ENCODE measurements around the gene AIFM2.
"Not testable (repeated sequence)": the region's sequence is repeated elsewhere in the genome, so short reads cannot be mapped to it uniquely, and the experiment has no call there.

The AIFM2 gene

GRCh38 chr10:70132098-70133029 lies at the start of gene AIFM2:
AIFM2 (minus strand) TSS chr10:70132825; CDS start chr10:70124084, 8,741 bp downstream.
- peak in 2 of 3 experiments; percentile 66 to 68 for DNase-seq

- DNase-seq = not testable (repeated sequence)
These were observed 46.6 kb upstream of the AIFM2 start for GRCh38 chr10:70179209-70179608.

GRCh38 chr10:70178139-70178725 lies 45.6 kb upstream of the AIFM2 start:
- DNase-seq = no peak

GRCh38 chr10:70176441-70176840 lies 43.8 kb upstream of the AIFM2 start:
- no peak for DNase-seq

GRCh38 chr10:70175516-70175915 lies 42.9 kb upstream of the AIFM2 start:
- DNase-seq = no peak

GRCh38 chr10:70174058-70174741 lies 41.6 kb upstream of the AIFM2 start:
- DNase-seq = peak in 1 of 3 experiments; percentile 1

- peak in 2 of 3 experiments; percentile 4 to 49 for DNase-seq
These were observed 37.2 kb upstream of the AIFM2 start for GRCh38 chr10:70169649-70170364.

- no peak for DNase-seq
These were observed 36.4 kb upstream of the AIFM2 start for GRCh38 chr10:70169011-70169410.

GRCh38 chr10:70167246-70167645 lies 34.6 kb upstream of the AIFM2 start:
- DNase-seq = no peak

GRCh38 chr10:70166394-70166793 lies 33.8 kb upstream of the AIFM2 start:
- no peak for DNase-seq

GRCh38 chr10:70164163-70164562 lies 31.5 kb upstream of the AIFM2 start:
- no peak for DNase-seq

- no peak for DNase-seq
These were observed 30.8 kb upstream of the AIFM2 start for GRCh38 chr10:70163448-70163847.

- DNase-seq = no peak
These were observed 30.2 kb upstream of the AIFM2 start for GRCh38 chr10:70162892-70163201.

GRCh38 chr10:70162151-70162891 lies 29.7 kb upstream of the AIFM2 start:
- DNase-seq = no peak

GRCh38 chr10:70160798-70161197 lies 28.2 kb upstream of the AIFM2 start:
- DNase-seq = no peak

GRCh38 chr10:70159366-70159765 lies 26.7 kb upstream of the AIFM2 start:
- not testable (repeated sequence) for DNase-seq

- DNase-seq = no peak
These were observed 25.5 kb upstream of the AIFM2 start for GRCh38 chr10:70158113-70158512.

- no peak for DNase-seq
These were observed 22.7 kb upstream of the AIFM2 start for GRCh38 chr10:70155255-70155838.

GRCh38 chr10:70148516-70148915 lies 15.9 kb upstream of the AIFM2 start:
- no peak for DNase-seq

GRCh38 chr10:70147259-70147625 lies 14.6 kb upstream of the AIFM2 start:
- DNase-seq = no peak

- peak; percentile 90 to 98 (median 93) for DNase-seq
These were observed 14.0 kb upstream of the AIFM2 start, which contains the start of gene TYSND1 for GRCh38 chr10:70146489-70147258. TYSND1 (minus strand) TSS chr10:70146700; CDS start chr10:70146586, 114 bp downstream.

Measured in NCI-H1417 (cell line).